Measurements from ENCODE around the gene LARP7.

DNA sequence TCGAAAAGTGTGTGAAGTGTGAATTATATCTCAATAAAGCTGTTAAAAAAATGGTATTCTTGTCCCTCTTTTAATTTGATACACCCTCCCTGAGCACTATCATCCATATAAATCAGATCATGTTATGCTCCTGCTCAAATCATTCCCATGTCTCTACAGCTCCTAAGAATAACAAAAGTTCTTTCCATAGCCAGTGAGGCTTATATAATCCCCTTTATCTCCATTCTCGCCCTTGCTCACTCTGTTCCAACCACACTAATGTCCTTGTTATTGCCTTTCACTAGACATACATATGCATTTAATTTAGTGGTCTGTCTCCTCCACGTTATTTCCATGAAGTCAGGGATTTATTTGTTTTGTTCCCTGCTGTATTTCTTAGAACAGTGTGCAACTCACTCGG, 10.7 kb upstream of the LARP7 start:
- no peak for TF ChIP-seq POLR2A (IDR thresholded peaks at IDR 0.05; ENCODE audit: low read length)
- no peak for TF ChIP-seq GATA1 (IDR thresholded peaks at IDR 0.05; ENCODE audit: low read depth, low read length)

All from erythroblast (primary cell).